B cell (primary cell): ENCODE results near the gene TBC1D22A. TPM values are rescaled to one million over a fixed set of nuclear protein-coding genes. Genes with fewer than 3 reads are reported as not detected.

Source experiments
- ATAC-seq: fragments of 200-7000 bp; cut with Tn5 transposase; one replicate; pipeline ENCODE4 v1.10.0; 2021; ENCODE audit warnings: low read depth, mild to moderate bottlenecking, moderate number of reproducible peaks, moderate library complexity
- CTCF ChIA-PET: fragments of 350-600 bp; sonication (Branson Sonifier 250); formaldehyde crosslinking; loops from one replicate; lab custom pipeline; 2021; ENCODE audit warnings: antibody characterized with exemption, inconsistent platforms; lab: Charles Lee
- POLR2A ChIA-PET: fragments of 350-600 bp; sonication (Branson Sonifier 250); formaldehyde crosslinking; loops from one replicate; lab custom pipeline; 2021; ENCODE audit warnings: antibody characterized with exemption; lab: Charles Lee
- DNase-seq: peaks from one replicate; pipeline ENCODE4 v3.0.0; 2013
- H2AFZ ChIP-seq: 2 replicates; pipeline ENCODE4 v1.6.1; 2012; ENCODE audit warnings: mild to moderate bottlenecking, low read depth, low read length; ENCODE audit not compliant: insufficient read depth, poor library complexity, severe bottlenecking
- H3K27ac ChIP-seq, 2 donors: 1 replicate in 1 of 2; 2 replicates in 1 of 2; pipeline ENCODE4 v1.5.1; 2012 to 2013; ENCODE audit warnings: low read length in 2 of 2, mild to moderate bottlenecking in 2 of 2, moderate library complexity in 1 of 2
- H3K27me3 ChIP-seq, 4 experiments: fragments of 200-600 bp in 1 of 4; sonication (generic) in 1 of 4; replicated peaks in 1 of 4; 1 replicate in 2 of 4; 2 replicates in 2 of 4; pipeline versions ENCODE4 v1.6.1 to v1.7.0; 2013 to 2016; ENCODE audit warnings: low read length in 3 of 4, mild to moderate bottlenecking in 2 of 4, mixed read lengths in 1 of 4, moderate library complexity in 1 of 4; ENCODE audit not compliant: insufficient read depth in 4 of 4, control insufficient read depth in 3 of 4; ENCODE audit errors: control extremely low read depth in 1 of 4
- H3K36me3 ChIP-seq, 2 experiments: replicated peaks in 1 of 2; 1 replicate in 1 of 2; 2 replicates in 1 of 2; pipeline versions ENCODE4 v1.6.1 to v1.7.1; 2013; ENCODE audit warnings: low read length in 1 of 2; ENCODE audit not compliant: insufficient read depth in 2 of 2, control insufficient read depth in 1 of 2; ENCODE audit errors: control extremely low read depth in 1 of 2, extremely low read depth in 1 of 2
- H3K4me1 ChIP-seq, 2 donors: fragments of 200-600 bp in 1 of 2; sonication (generic) in 1 of 2; 1 replicate in 1 of 2; 2 replicates in 1 of 2; pipeline versions ENCODE4 v1.5.1 to v1.6.1; 2013 to 2017; ENCODE audit warnings: low read length in 2 of 2; ENCODE audit not compliant: control insufficient read depth in 2 of 2, insufficient read depth in 2 of 2
- H3K4me2 ChIP-seq: replicated peaks from 2 replicates; pipeline ENCODE3; 2012; ENCODE audit warnings: mild to moderate bottlenecking, low read depth, low read length; ENCODE audit not compliant: poor library complexity, severe bottlenecking
- H3K4me3 ChIP-seq, 5 experiments: fragments of 200-600 bp in 1 of 5; sonication (generic) in 1 of 5; 1 replicate in 3 of 5; 2 replicates in 2 of 5; pipeline versions ENCODE4 v1.5.1 to v1.7.0; 2011 to 2016; ENCODE audit warnings: low read length in 4 of 5, mild to moderate bottlenecking in 4 of 5, low read depth in 2 of 5, control low read depth in 1 of 5, moderate library complexity in 1 of 5; ENCODE audit not compliant: insufficient read depth in 1 of 5; ENCODE audit errors: control extremely low read depth in 1 of 5, extremely low read depth in 1 of 5
- H3K79me2 ChIP-seq: fragments of 200-600 bp; sonication (generic); one replicate; pipeline ENCODE4 v1.6.0; 2016; ENCODE audit warnings: low read length; ENCODE audit not compliant: control insufficient read depth, insufficient read depth
- H3K9ac ChIP-seq: fragments of 200-600 bp; sonication (generic); 2 replicates; pipeline ENCODE4 v1.6.1; 2017; ENCODE audit warnings: mild to moderate bottlenecking, low read length, moderate library complexity
- H3K9me3 ChIP-seq, 3 donors: one replicate each; pipeline versions ENCODE4 v1.6.1 to v1.7.1; 2013; ENCODE audit warnings: low read length in 2 of 3; ENCODE audit not compliant: control insufficient read depth in 2 of 3, insufficient read depth in 1 of 3; ENCODE audit errors: control extremely low read depth in 1 of 3
- H4K20me1 ChIP-seq: 2 replicates; pipeline ENCODE4 v1.6.0; 2012; ENCODE audit warnings: mild to moderate bottlenecking, low read length; ENCODE audit not compliant: insufficient read depth, control insufficient read depth, poor library complexity, severe bottlenecking
- H3K27ac Mint-ChIP-seq: one replicate; pipeline ENCODE4 v1.8.0; 2021; ENCODE audit warnings: mixed read lengths
- H3K27me3 Mint-ChIP-seq: one replicate; pipeline ENCODE4 v1.8.0; 2021; ENCODE audit warnings: mixed read lengths
- H3K4me1 Mint-ChIP-seq: one replicate; pipeline ENCODE4 v1.8.0; 2021; ENCODE audit warnings: mixed read lengths
- H3K4me3 Mint-ChIP-seq: one replicate; pipeline ENCODE4 v1.8.0; 2021; ENCODE audit warnings: mixed read lengths
- H3K9me3 Mint-ChIP-seq: one replicate; pipeline ENCODE4 v1.8.0; 2022; ENCODE audit warnings: mixed read lengths; ENCODE audit not compliant: insufficient read depth
- EZH2 ChIP-seq: IDR thresholded peaks from 2 replicates; pipeline ENCODE4 v1.6.1; 2012; ENCODE audit warnings: borderline replicate concordance, low read depth, mild to moderate bottlenecking, moderate library complexity, low read length; ENCODE audit not compliant: insufficient read depth, poor library complexity, severe bottlenecking
- WGBS: methylation state at CpG from one replicate; pipeline ENCODE4 v1.1.5; 2013; ENCODE audit warnings: missing lambda C conversion rate; ENCODE audit not compliant: insufficient coverage; 5-methylcytosine and 5-hydroxymethylcytosine counted together
- intact Hi-C: fragments of 100-400 bp; cut with micrococcal nuclease; formaldehyde crosslinking; loops from one replicate; pipeline ENCODE4 v1.10.0; 2022
- polyA plus RNA-seq: library from polyadenylated mRNA; depleted of rRNA; stranded (reverse); fragments of >200 nt; gene quantifications from 2 replicates; pipeline ENCODE4 v1.2.3, GENCODE V29; 2012
- total RNA-seq, 2 donors: library from RNA; stranded (reverse); fragments of 120-200 nt in 1 of 2; gene quantifications; 1 replicate in 1 of 2; 2 replicates in 1 of 2; pipeline versions ENCODE4 v1.2.3 to v1.2.4, GENCODE V29; 2013 to 2022
- TF ChIP-seq, protein P1 (sequence below): fragments of 200-600 bp; IDR thresholded peaks from one replicate; pipeline ENCODE4 v1.8.0; 2022; ENCODE audit warnings: antibody characterized with exemption, mild to moderate bottlenecking

Gene TBC1D22A
- total and polyA plus RNA-seq, 2 donors (not counting 1 experiment from before 2014, with no cell fraction given): 73.8 to 128 TPM

DNA sequence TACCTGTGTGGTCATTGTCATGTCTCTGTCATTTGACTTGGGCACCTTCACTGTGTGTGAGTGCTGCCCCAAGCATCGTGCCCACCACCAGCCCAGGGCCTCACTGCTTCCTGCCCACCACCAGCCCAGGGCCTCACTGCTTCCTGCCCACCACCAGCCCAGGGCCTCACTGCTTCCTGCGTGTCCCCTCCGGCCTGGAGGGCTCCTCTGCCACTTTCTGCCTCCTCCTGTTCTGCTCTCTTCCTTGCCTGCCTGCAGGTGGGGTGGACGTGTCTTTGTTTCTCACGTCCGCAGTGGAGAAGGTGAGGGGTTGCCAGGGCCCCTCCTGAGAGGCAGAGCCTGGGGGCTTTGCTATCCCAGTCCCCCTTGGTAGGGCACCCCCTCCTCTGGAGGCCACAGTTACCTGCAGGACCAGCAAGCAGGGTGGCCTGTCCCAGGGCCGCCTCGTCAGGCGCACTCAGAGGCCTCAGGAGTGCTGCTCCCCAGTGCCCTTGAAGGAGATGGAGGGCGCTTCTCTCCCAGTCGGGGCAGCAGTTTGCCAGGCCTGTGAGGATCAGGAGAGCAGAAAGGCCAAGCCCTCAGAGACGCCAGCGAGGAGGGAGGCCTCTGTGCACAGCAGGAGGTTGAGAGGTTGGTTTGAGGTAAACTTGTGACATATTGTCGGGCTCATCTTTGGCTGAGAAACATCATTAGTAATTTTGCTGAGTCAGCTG, 290.7 kb downstream of the TBC1D22A start:
- H3K27me3 Mint-ChIP-seq: no peaks in the 10 kb centered on the region
- POLR2A ChIA-PET: no interaction called here
- no peak overlapping the region for H3K27ac Mint-ChIP-seq
- peaks cover 100% of the 10 kb centered on the region for H4K20me1 ChIP-seq
- TF ChIP-seq, protein P1, sequence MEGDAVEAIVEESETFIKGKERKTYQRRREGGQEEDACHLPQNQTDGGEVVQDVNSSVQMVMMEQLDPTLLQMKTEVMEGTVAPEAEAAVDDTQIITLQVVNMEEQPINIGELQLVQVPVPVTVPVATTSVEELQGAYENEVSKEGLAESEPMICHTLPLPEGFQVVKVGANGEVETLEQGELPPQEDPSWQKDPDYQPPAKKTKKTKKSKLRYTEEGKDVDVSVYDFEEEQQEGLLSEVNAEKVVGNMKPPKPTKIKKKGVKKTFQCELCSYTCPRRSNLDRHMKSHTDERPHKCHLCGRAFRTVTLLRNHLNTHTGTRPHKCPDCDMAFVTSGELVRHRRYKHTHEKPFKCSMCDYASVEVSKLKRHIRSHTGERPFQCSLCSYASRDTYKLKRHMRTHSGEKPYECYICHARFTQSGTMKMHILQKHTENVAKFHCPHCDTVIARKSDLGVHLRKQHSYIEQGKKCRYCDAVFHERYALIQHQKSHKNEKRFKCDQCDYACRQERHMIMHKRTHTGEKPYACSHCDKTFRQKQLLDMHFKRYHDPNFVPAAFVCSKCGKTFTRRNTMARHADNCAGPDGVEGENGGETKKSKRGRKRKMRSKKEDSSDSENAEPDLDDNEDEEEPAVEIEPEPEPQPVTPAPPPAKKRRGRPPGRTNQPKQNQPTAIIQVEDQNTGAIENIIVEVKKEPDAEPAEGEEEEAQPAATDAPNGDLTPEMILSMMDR: no peak
- TF ChIP-seq EZH2: no peak
- no peak overlapping the region for H3K4me3 Mint-ChIP-seq
- ATAC-seq: no peak
- 80% methylated on average over 13 of the region's 14 CpGs for WGBS
- H3K9ac ChIP-seq: no peak overlapping the region
- H3K27me3 ChIP-seq: no peaks in the 10 kb centered on the region
- CTCF ChIA-PET: no interaction called here
- H3K36me3 ChIP-seq: peaks cover 0 to 48% of the 10 kb centered on the region in 2 experiments
- no peaks in the 10 kb centered on the region for H3K9me3 ChIP-seq
- H3K4me1 ChIP-seq: peaks cover 0 to 11% of the 10 kb centered on the region in 2 donors
- H3K4me1 Mint-ChIP-seq: peaks cover 28% of the 10 kb centered on the region
- intact Hi-C loops: no loop called here
- no peak overlapping the region for H3K27ac ChIP-seq
- H3K4me3 ChIP-seq: no peak overlapping the region
- no peak overlapping the region for H2AFZ ChIP-seq
- H3K4me2 ChIP-seq: no peak overlapping the region
- H3K9me3 Mint-ChIP-seq: no peaks in the 10 kb centered on the region
- DNase-seq: no peak
- H3K79me2 ChIP-seq: peaks cover 83% of the 10 kb centered on the region

DNA sequence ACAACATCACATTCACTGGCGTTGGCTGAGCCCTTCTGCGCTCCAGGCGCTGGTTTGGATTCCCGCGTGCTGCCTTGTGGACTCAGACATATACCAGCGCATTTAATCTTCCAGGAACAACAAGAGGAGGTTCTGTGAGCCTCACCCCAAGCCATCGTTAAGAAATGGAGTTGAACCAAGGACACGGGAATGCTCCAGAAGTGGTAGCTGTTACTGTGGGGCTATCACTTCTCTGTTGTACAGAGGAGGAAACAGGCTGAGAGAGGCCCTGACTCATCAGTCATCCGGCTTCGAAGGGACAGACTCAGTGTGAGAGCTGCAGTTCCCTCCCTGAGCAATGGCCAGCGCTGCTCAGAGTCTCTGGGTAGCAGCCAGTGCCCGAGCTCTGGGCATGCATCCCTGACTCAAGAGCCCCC, 291.3 kb downstream of the TBC1D22A start:
- Histone ChIP-seq H2AFZ (no peak overlapping the region), H3K9me3 (no peaks in the 10 kb centered on the region), H3K4me3 (no peak overlapping the region), H3K27me3 (no peaks in the 10 kb centered on the region), H3K4me2 (no peak overlapping the region), H3K36me3 (peaks cover 0 to 52% of the 10 kb centered on the region in 2 experiments), H4K20me1 (peaks cover 100% of the 10 kb centered on the region), H3K79me2 (peaks cover 77% of the 10 kb centered on the region), H3K27ac (no peak overlapping the region), H3K9ac (no peak overlapping the region), H3K4me1 (peaks cover 0 to 9% of the 10 kb centered on the region in 2 donors)
- WGBS: 95% methylated on average over 10 of the region's 12 CpGs
- Mint-ChIP-seq H3K27me3 (no peaks in the 10 kb centered on the region), H3K4me3 (no peak overlapping the region), H3K4me1 (peaks cover 31% of the 10 kb centered on the region), H3K9me3 (no peaks in the 10 kb centered on the region), H3K27ac (no peak overlapping the region)
- ChIA-PET CTCF (no interaction called here), POLR2A (no interaction called here)
- ATAC-seq: no peak
- intact Hi-C loops: no loop called here
- no peak for DNase-seq
- TF ChIP-seq, protein P1: no peak
- TF ChIP-seq EZH2: no peak
